GM23338 (cell line): ENCODE data around the gene DDA1.

Experiments used
- CREB1 ChIP-seq: fragments of 250-450 bp; sonication (Bioruptor Pico); IDR thresholded peaks from 2 replicates; pipeline ENCODE4 v1.5.0; 2020; ENCODE audit warnings: low read depth, mild to moderate bottlenecking, moderate library complexity
- CTCF ChIP-seq, 2 experiments: fragments of 200-600 bp in 1 of 2; sonication (generic) in 1 of 2; conservative IDR thresholded peaks; 2 replicates each; pipeline versions ENCODE4 v1.5.1 to v1.6.1; 2016 to 2017; ENCODE audit warnings: antibody characterized with exemption in 2 of 2, low read depth in 2 of 2, mild to moderate bottlenecking in 2 of 2, moderate library complexity in 1 of 2
- EZH2 ChIP-seq: fragments of 200-600 bp; sonication (generic); IDR thresholded peaks from one replicate; pipeline ENCODE4 v1.8.0; 2017; ENCODE audit warnings: antibody characterized with exemption, mild to moderate bottlenecking, low read depth; ENCODE audit not compliant: unreplicated experiment
- POLR2AphosphoS5 ChIP-seq: IDR thresholded peaks from 2 replicates; pipeline ENCODE4 v1.6.1; 2016; ENCODE audit warnings: antibody characterized with exemption, low read depth
- REST ChIP-seq: IDR thresholded peaks from one replicate; pipeline ENCODE4 v1.6.1; 2018; ENCODE audit warnings: antibody characterized with exemption; ENCODE audit not compliant: unreplicated experiment

- TF ChIP-seq CTCF (conservative IDR thresholded peaks at IDR 0.05; ENCODE audit: low read depth in 2 of 2) (no peak), EZH2 (no peak), REST (no peak), CREB1 (no peak), POLR2AphosphoS5 (no peak)
Observed at GRCh38 chr19:17318966-17319365, 9.6 kb downstream of the DDA1 start.
